Vagina (tissue), 2 donors: ENCODE measurements around the gene ZNF101.

ENCODE experiments used
- CTCF ChIP-seq, 3 experiments: fragments of 450-650 bp in 2 of 3; fragments of 200-600 bp in 1 of 3; sonication (generic) in 1 of 3; IDR thresholded peaks; one replicate each; pipeline ENCODE4 v1.5.1; 2017 to 2019; ENCODE audit warnings: antibody characterized with exemption in 3 of 3, mild to moderate bottlenecking in 2 of 3, moderate library complexity in 2 of 3
- POLR2A ChIP-seq, 2 donors: fragments of 450-650 bp; IDR thresholded peaks; one replicate each; pipeline ENCODE4 v1.6.1; 2017; ENCODE audit warnings: antibody characterized with exemption in 2 of 2, mild to moderate bottlenecking in 2 of 2, moderate library complexity in 2 of 2

GRCh38 chr19:19704836-19705235 is 36.2 kb downstream of the ZNF101 start:
- TF ChIP-seq CTCF (IDR thresholded peaks at IDR 0.05) (no peak), POLR2A (IDR thresholded peaks at IDR 0.05) (no peak)
